IPS DF 6.9 (cell line): ENCODE data around the gene GOLGA7B.

Source experiments
- DNase-seq: peaks from one replicate; pipeline ENCODE4 v3.0.0-alpha.2; 2013; ENCODE audit warnings: low read depth, low spot score
- H3K27ac ChIP-seq: one replicate; pipeline ENCODE4 v1.5.1; 2013; ENCODE audit warnings: low read length, control low read depth
- H3K27me3 ChIP-seq: 2 replicates; pipeline ENCODE4 v1.6.1; 2013; ENCODE audit warnings: mild to moderate bottlenecking, low read length; ENCODE audit not compliant: control insufficient read depth, insufficient read depth
- H3K36me3 ChIP-seq: 2 replicates; pipeline ENCODE4 v1.6.1; 2013; ENCODE audit warnings: low read length; ENCODE audit not compliant: control insufficient read depth, insufficient read depth
- H3K4me1 ChIP-seq: 2 replicates; pipeline ENCODE4 v1.6.1; 2013; ENCODE audit warnings: low read length; ENCODE audit not compliant: control insufficient read depth, insufficient read depth
- H3K4me3 ChIP-seq: 2 replicates; pipeline ENCODE4 v1.5.1; 2013; ENCODE audit warnings: mild to moderate bottlenecking, low read length
- H3K9me3 ChIP-seq: 2 replicates; pipeline ENCODE4 v1.6.1; 2013; ENCODE audit warnings: low read length, inconsistent platforms; ENCODE audit not compliant: control insufficient read depth, insufficient read depth
- WGBS: extraction: QIAGEN DNeasy Blood & Tissue Kit; methylation state at CpG from one replicate; pipeline ENCODE4 v1.1.7; 2013; ENCODE audit warnings: mixed read lengths, missing lambda C conversion rate; ENCODE audit not compliant: insufficient read length, insufficient coverage; 5-methylcytosine and 5-hydroxymethylcytosine counted together

GOLGA7B gene

GRCh38 chr10:97916586-97916985 is 66.9 kb downstream of the GOLGA7B start:
- Histone ChIP-seq H3K36me3 (no peaks in the 10 kb centered on the region), H3K27me3 (no peaks in the 10 kb centered on the region), H3K4me1 (0 out of 2 replicates have a peak, but pooled peaks cover 1% of the 10 kb centered on the region), H3K4me3 (no peak overlapping the region), H3K27ac (no peak overlapping the region), H3K9me3 (no peaks in the 10 kb centered on the region)
- no peak for DNase-seq
- WGBS, result no CpG with 5 or more reads among the region's 4 CpGs

- H3K4me3 ChIP-seq, result no peak overlapping the region
- DNase-seq, result no peak
- H3K27ac ChIP-seq, result no peak overlapping the region
- no peaks in the 10 kb centered on the region for H3K27me3 ChIP-seq
- H3K4me1 ChIP-seq, result 0 out of 2 replicates have a peak, but pooled peaks cover 1% of the 10 kb centered on the region
- no CpG with 5 or more reads among the region's 3 CpGs for WGBS
- no peaks in the 10 kb centered on the region for H3K36me3 ChIP-seq
- H3K9me3 ChIP-seq, result no peaks in the 10 kb centered on the region
These were observed 69.4 kb downstream of the GOLGA7B start for GRCh38 chr10:97919012-97919411.

GRCh38 chr10:97920865-97921264 is 71.2 kb downstream of the GOLGA7B start:
- Histone ChIP-seq H3K4me3 (no peak overlapping the region), H3K27ac (no peak overlapping the region), H3K9me3 (no peaks in the 10 kb centered on the region), H3K27me3 (no peaks in the 10 kb centered on the region), H3K36me3 (no peaks in the 10 kb centered on the region), H3K4me1 (no peaks in the 10 kb centered on the region)
- DNase-seq, result no peak
- WGBS, result no CpG with 5 or more reads among the region's 4 CpGs
